K562 (cell line): ENCODE data around the gene PCBP3. TPM values are rescaled to one million over a fixed set of nuclear protein-coding genes. Genes with fewer than 3 reads are reported as not detected.
A peak's percentile ranks its signal among the peaks of the same experiment; 100 is the strongest.
"Not testable (repeated sequence)": the region's sequence is repeated elsewhere in the genome, so short reads cannot be mapped to it uniquely, and the experiment has no call there.

ENCODE experiments used
- ATAC-seq: fragments of 200-7000 bp; cut with Tn5 transposase; 3 replicates; pipeline ENCODE4 v1.9.1; 2020; ENCODE audit warnings: moderate library complexity
- BruUV-seq: library from RNA; stranded (reverse); fragments of 400-500 nt; replicated peaks from 2 replicates; lab custom pipeline; 2021; lab: Mats Ljungman, UMichigan
- CTCF ChIA-PET: fragments of 300-600 bp; formaldehyde crosslinking; extraction: SDS; loops from one replicate; lab custom pipeline; 2021; ENCODE audit warnings: low intra/inter-chr PET ratio; lab: Yijun Ruan, JAX
- POLR2A ChIA-PET: fragments of 300-600, 350-650 bp; sonication (Branson Sonifier 250); formaldehyde crosslinking; extraction: SDS; loops from one replicate; lab custom pipeline; 2021; ENCODE audit warnings: antibody characterized with exemption, inconsistent platforms; lab: Yijun Ruan, JAX
- DNase-seq, 4 experiments: peaks; one replicate each; pipeline versions ENCODE4 v3.0.0 to v3.0.0-alpha.2; 2011 to 2018; ENCODE audit warnings: low spot score in 3 of 4, mixed read lengths in 3 of 4; ENCODE audit errors: extremely low read depth in 1 of 4
- FAIRE-seq: peaks from 2 replicates; lab custom pipeline; 2011; peaks lifted over from hg19 to GRCh38; lab: Jason Lieb, UNC
- H2AFZ ChIP-seq: 2 replicates; pipeline ENCODE4 v1.6.0; 2011; ENCODE audit warnings: low read depth, low read length, control low read depth, inconsistent platforms
- H3K27ac ChIP-seq: fragments of 200-600 bp; 3 replicates; pipeline ENCODE4 v1.8.0; 2011; ENCODE audit warnings: low read depth, mild to moderate bottlenecking, control low read depth, inconsistent platforms, low read length, moderate library complexity, mixed read lengths; ENCODE audit errors: extremely low read depth
- H3K27me3 ChIP-seq, 2 experiments: fragments of 300-600 bp in 1 of 2; 2 replicates in 1 of 2; 3 replicates in 1 of 2; pipeline versions ENCODE4 v1.6.0 to v1.8.0; 2011; ENCODE audit warnings: inconsistent platforms in 2 of 2, low read length in 2 of 2, mild to moderate bottlenecking in 1 of 2, mixed read lengths in 1 of 2, moderate library complexity in 1 of 2; ENCODE audit not compliant: control insufficient read depth in 2 of 2, insufficient read depth in 2 of 2
- H3K36me3 ChIP-seq: fragments of 300-600 bp; 3 replicates; pipeline ENCODE4 v1.8.0; 2011; ENCODE audit warnings: mild to moderate bottlenecking, low read length, inconsistent platforms; ENCODE audit not compliant: control insufficient read depth, insufficient read depth
- H3K4me1 ChIP-seq, 2 experiments: fragments of 200-600 bp in 1 of 2; replicated peaks in 1 of 2; 2 replicates in 1 of 2; 3 replicates in 1 of 2; pipeline versions ENCODE4 v1.5.1 to v1.8.0; 2011; ENCODE audit warnings: inconsistent platforms in 2 of 2, low read length in 2 of 2, mild to moderate bottlenecking in 1 of 2, mixed read lengths in 1 of 2, moderate library complexity in 1 of 2; ENCODE audit not compliant: control insufficient read depth in 2 of 2, insufficient read depth in 2 of 2
- H3K4me2 ChIP-seq: 2 replicates; pipeline ENCODE4 v1.6.1; 2011; ENCODE audit warnings: low read length, control low read depth, inconsistent platforms, mixed read lengths; ENCODE audit not compliant: insufficient read depth
- H3K4me3 ChIP-seq: fragments of 200-600 bp; sonication (generic), shearing (Covaris generic); 2 replicates; pipeline ENCODE4 v1.5.1; 2016; ENCODE audit warnings: control low read depth, inconsistent platforms
- H3K79me2 ChIP-seq: fragments of 200-600 bp; 3 replicates; pipeline ENCODE4 v1.8.0; 2011; ENCODE audit warnings: low read length, inconsistent platforms; ENCODE audit not compliant: control insufficient read depth, insufficient read depth
- H3K9ac ChIP-seq, 2 experiments: 2 replicates each; pipeline versions ENCODE4 v1.6.0 to v1.6.1; 2011; ENCODE audit warnings: low read depth in 2 of 2, low read length in 2 of 2, control low read depth in 1 of 2, inconsistent platforms in 1 of 2, mild to moderate bottlenecking in 1 of 2, mixed read lengths in 1 of 2; ENCODE audit not compliant: insufficient read depth in 1 of 2
- H3K9me1 ChIP-seq: one replicate; pipeline ENCODE4 v1.6.0; 2011; ENCODE audit warnings: inconsistent platforms, mild to moderate bottlenecking, low read length, moderate library complexity; ENCODE audit not compliant: control insufficient read depth, insufficient read depth
- H3K9me3 ChIP-seq: replicated peaks from 2 replicates; pipeline ENCODE4 v1.5.1; 2011; ENCODE audit warnings: low read depth, low read length, inconsistent platforms; ENCODE audit not compliant: control insufficient read depth, insufficient read depth
- H4K20me1 ChIP-seq: replicated peaks from 2 replicates; pipeline ENCODE4 v1.6.1; 2011; ENCODE audit warnings: low read length, inconsistent platforms, mixed read lengths; ENCODE audit not compliant: control insufficient read depth, insufficient read depth
- POLR2G ChIP-seq: fragments of 200-400 bp; formaldehyde crosslinking; IDR thresholded peaks from 2 replicates; pipeline ENCODE4 v1.6.1; 2017; ENCODE audit warnings: low read depth, mild to moderate bottlenecking, antibody characterized with exemption, low read length, moderate library complexity
- SMC3 ChIP-seq: conservative IDR thresholded peaks from 2 replicates; pipeline ENCODE4 v1.6.1; 2011; ENCODE audit warnings: low read depth, low read length, improper control_type of control experiment; ENCODE audit not compliant: insufficient read depth
- WGBS: fragments of 100-300 bp; shearing (Covaris generic); methylation state at CpG from one replicate; pipeline ENCODE4 v1.1.6; 2016; ENCODE audit warnings: low coverage, mixed read lengths; ENCODE audit not compliant: insufficient coverage; ENCODE audit errors: missing lambda C conversion rate; 5-methylcytosine and 5-hydroxymethylcytosine counted together
- in situ Hi-C: fragments of 300-500 bp; cut with MboI; formaldehyde crosslinking; loops from 4 replicates; pipeline ENCODE4 v1.15.0; 2018; ENCODE audit warnings: inconsistent platforms, mixed read lengths
- intact Hi-C: fragments of 100-400 bp; cut with micrococcal nuclease; formaldehyde crosslinking; loops from 2 replicates; pipeline ENCODE4 v1.14.2; 2022
- polyA plus RNA-seq, 8 experiments: library from polyadenylated mRNA; depleted of rRNA in 4 of 8; stranded (reverse) in 5 of 8; unstranded in 3 of 8; fragments of >200 nt; fragmentation: Nextera tagmentation in 2 of 8; fragmentation: Illumina TruSeq in 1 of 8; extraction: Ambion mirVana in 2 of 8; extraction: Trizol in 1 of 8; gene quantifications; 2 replicates each; pipeline versions ENCODE4 v1.2.1 to v1.2.3, GENCODE V29; 2011 to 2014; ENCODE audit warnings: inconsistent platforms in 1 of 8, missing spikeins in 1 of 8
- total RNA-seq, 7 experiments: library from RNA; depleted of rRNA in 6 of 7; stranded (reverse); fragments of >200 nt in 6 of 7; fragmentation: Illumina TruSeq in 2 of 7; extraction: Trizol in 2 of 7; gene quantifications; 2 replicates each; pipeline versions ENCODE4 v1.2.1 to v1.2.3, GENCODE V29; 2011 to 2021; ENCODE audit warnings: low replicate concordance in 1 of 7

PCBP3 gene
- total and polyA plus RNA-seq, 9 of the 15 experiments (the other 6 are each of a cell fraction or from before 2014, with no cell fraction given): 0.18 TPM; not detected in 8

DNA sequence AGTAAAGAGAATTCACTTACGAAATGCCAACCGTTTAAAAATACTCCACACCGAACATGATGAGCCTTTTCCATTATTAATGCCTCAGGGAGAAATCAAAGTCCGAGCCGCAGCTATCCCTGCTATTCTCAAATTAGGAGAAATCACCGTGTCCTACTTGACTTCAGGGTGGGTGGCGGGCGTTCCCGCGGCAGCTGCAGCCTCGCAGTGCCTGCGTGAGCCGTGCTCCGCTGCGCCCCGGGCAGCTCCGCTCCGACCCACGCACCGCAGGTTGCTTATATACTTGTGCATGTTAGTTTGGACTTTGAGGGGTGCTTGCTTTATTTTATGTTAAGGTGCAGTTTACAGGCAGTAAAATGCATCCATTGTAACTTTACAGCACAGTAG is 35.6 kb upstream of the PCBP3 start:
- BruUV-seq: no TSS peak
- TF ChIP-seq SMC3: no peak
- 0 out of 2 replicates have a peak, but pooled peaks have one; percentile 31 for TF ChIP-seq POLR2G
- Histone ChIP-seq H3K27me3 (peaks cover 34 to 46% of the 10 kb centered on the region in 2 experiments), H3K9ac (no peak overlapping the region), H3K4me3 (no peak overlapping the region), H3K4me2 (no peak overlapping the region), H3K79me2 (no peaks in the 10 kb centered on the region), H2AFZ (no peak overlapping the region), H3K27ac (no peak overlapping the region), H3K9me1 (no peaks in the 10 kb centered on the region), H4K20me1 (no peaks in the 10 kb centered on the region; the same call in 1 of the 2 replicates), H3K36me3 (no peaks in the 10 kb centered on the region), H3K9me3 (no peaks in the 10 kb centered on the region), H3K4me1 (no peaks in the 10 kb centered on the region)
- CTCF ChIA-PET: no interaction called here
- intact Hi-C loops: no loop called here
- DNase-seq (no peak), FAIRE-seq (no peak), ATAC-seq (no peak)
- 46% methylated on average over 20 of the region's 20 CpGs for WGBS
- POLR2A ChIA-PET: interaction anchor here (0.9 to 1.6 kb wide), 2 partner anchors 10 to 11 kb away, joined by 3 to 5 read pairs; no protein-coding TSS in a partner anchor
- in situ Hi-C loops: no loop called here

- H3K9me3 ChIP-seq, H3K9ac ChIP-seq, H3K9me1 ChIP-seq, H2AFZ ChIP-seq, H3K4me2 ChIP-seq, BruUV-seq, intact Hi-C loops, ATAC-seq, FAIRE-seq, H3K4me1 ChIP-seq, H4K20me1 ChIP-seq, H3K36me3 ChIP-seq, H3K4me3 ChIP-seq, in situ Hi-C loops, H3K79me2 ChIP-seq, CTCF ChIA-PET, DNase-seq, H3K27ac ChIP-seq: not testable (repeated sequence)
- 0% methylated on average over 14 of the region's 15 CpGs for WGBS
- peaks cover 40 to 55% of the 10 kb centered on the region in 2 experiments for H3K27me3 ChIP-seq
- POLR2A ChIA-PET: interaction anchor here (0.6 to 1.6 kb wide), 3 partner anchors 11 to 22 kb away, joined by 3 to 5 read pairs (median 3); no protein-coding TSS in a partner anchor
Observed at GRCh38 chr21:45608747-45609470, 34.6 kb upstream of the PCBP3 start.

DNA sequence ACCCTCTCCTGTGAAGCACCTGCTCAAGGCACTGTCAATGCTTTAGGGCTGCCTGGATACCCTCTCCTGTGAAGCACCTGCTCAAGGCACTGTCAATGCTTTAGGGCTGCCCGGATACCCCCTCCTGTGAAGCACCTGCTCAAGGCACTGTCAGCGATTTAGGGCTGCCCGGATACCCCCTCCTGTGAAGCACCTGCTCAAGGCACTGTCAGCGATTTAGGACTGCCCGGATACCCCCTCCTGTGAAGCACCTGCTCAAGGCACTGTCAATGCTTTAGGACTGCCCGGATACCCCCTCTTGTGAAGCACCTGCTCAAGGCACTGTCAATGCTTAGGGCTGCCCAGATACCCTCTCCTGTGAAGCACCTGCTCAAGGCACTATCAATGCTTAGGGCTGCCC is 33.9 kb upstream of the PCBP3 start:
- WGBS: 1% methylated on average over 6 of the region's 6 CpGs
- H3K9me3 ChIP-seq, POLR2A ChIA-PET, in situ Hi-C loops, ATAC-seq, FAIRE-seq, H3K4me1 ChIP-seq, H3K4me3 ChIP-seq, BruUV-seq, H3K79me2 ChIP-seq, H3K9me1 ChIP-seq, H3K36me3 ChIP-seq, DNase-seq, H2AFZ ChIP-seq, H3K27ac ChIP-seq, intact Hi-C loops, H4K20me1 ChIP-seq, H3K4me2 ChIP-seq, H3K9ac ChIP-seq: not testable (repeated sequence)
- H3K27me3 ChIP-seq: peaks cover 42 to 62% of the 10 kb centered on the region in 2 experiments
- CTCF ChIA-PET: interaction anchor here (0.6 kb wide), 1 partner anchor 29 kb away, joined by 3 read pairs; no protein-coding TSS in a partner anchor
